HEK293 (cell line): ENCODE data around the gene SFXN2.

ENCODE experiments used
- CTCF ChIA-PET: fragments of 350-600 bp; formaldehyde crosslinking; extraction: SDS; loops from one replicate; lab custom pipeline; 2021; ENCODE audit warnings: antibody characterized with exemption; lab: Yijun Ruan, JAX
- POLR2A ChIA-PET: fragments of 300-600 bp; formaldehyde crosslinking; extraction: SDS; loops from one replicate; lab custom pipeline; 2020; ENCODE audit warnings: antibody characterized with exemption, inconsistent platforms; lab: Yijun Ruan, JAX
- H3K27ac ChIP-seq: fragments of 200-500 bp; sonication (Bioruptor generic); 2 replicates; pipeline ENCODE4 v1.5.1; 2014; ENCODE audit warnings: low read depth, low read length, control low read depth, inconsistent platforms; ENCODE audit errors: extremely low read depth
- H3K36me3 ChIP-seq, 2 experiments: fragments of 200-500 bp in 1 of 2; sonication (Bioruptor generic) in 1 of 2; 1 replicate in 1 of 2; 2 replicates in 1 of 2; pipeline ENCODE4 v1.5.1; 2014 to 2017; ENCODE audit warnings: inconsistent platforms in 2 of 2, low read length in 2 of 2; ENCODE audit not compliant: control insufficient read depth in 2 of 2, insufficient read depth in 1 of 2
- H3K4me1 ChIP-seq: fragments of 200-500 bp; sonication (Bioruptor generic); 2 replicates; pipeline ENCODE4 v1.5.1; 2014; ENCODE audit warnings: mild to moderate bottlenecking, low read length, inconsistent platforms; ENCODE audit not compliant: control insufficient read depth, insufficient read depth
- H3K4me3 ChIP-seq: 2 replicates; pipeline ENCODE4 v1.5.1; 2011; ENCODE audit warnings: low read depth, mild to moderate bottlenecking, control low read depth, low read length, moderate library complexity
- H3K9me3 ChIP-seq: fragments of 200-500 bp; sonication (Bioruptor generic); 2 replicates; pipeline ENCODE4 v1.5.1; 2014; ENCODE audit warnings: low read depth, low read length, inconsistent platforms; ENCODE audit not compliant: control insufficient read depth, insufficient read depth
- GLIS1 ChIP-seq: fragments of 450-650 bp; formaldehyde crosslinking; IDR thresholded peaks from 2 replicates; pipeline ENCODE4 v1.5.1; 2016; ENCODE audit warnings: missing biosample characterization, missing genetic modification characterization
- HOXC10 ChIP-seq: sonication (generic); formaldehyde crosslinking; IDR thresholded peaks from 2 replicates; pipeline ENCODE4 v1.8.1; 2023; ENCODE audit warnings: mild to moderate bottlenecking, missing genetic modification reagents
- KLF1 ChIP-seq: fragments of 450-650 bp; formaldehyde crosslinking; IDR thresholded peaks from 2 replicates; pipeline ENCODE4 v1.5.1; 2016; ENCODE audit warnings: missing biosample characterization, missing genetic modification characterization
- KLF9 ChIP-seq: fragments of 450-650 bp; formaldehyde crosslinking; IDR thresholded peaks from 2 replicates; pipeline ENCODE4 v1.5.1; 2016; ENCODE audit warnings: missing biosample characterization, missing genetic modification characterization, low read depth
- MZF1 ChIP-seq: fragments of 450-650 bp; formaldehyde crosslinking; IDR thresholded peaks from 2 replicates; pipeline ENCODE4 v1.5.1; 2017; ENCODE audit warnings: missing biosample characterization, missing genetic modification characterization, borderline replicate concordance
- PRDM1 ChIP-seq: fragments of 450-650 bp; formaldehyde crosslinking; IDR thresholded peaks from 2 replicates; pipeline ENCODE4; 2016; ENCODE audit warnings: missing biosample characterization, missing genetic modification characterization
- PRDM6 ChIP-seq: fragments of 450-650 bp; formaldehyde crosslinking; IDR thresholded peaks from 2 replicates; pipeline ENCODE4 v1.5.1; 2017; ENCODE audit warnings: missing biosample characterization, missing genetic modification characterization
- ZBTB17 ChIP-seq: fragments of 450-650 bp; formaldehyde crosslinking; IDR thresholded peaks from 2 replicates; pipeline ENCODE4 v1.5.1; 2016; ENCODE audit warnings: missing biosample characterization, missing genetic modification characterization
- ZEB2 ChIP-seq: fragments of 450-650 bp; formaldehyde crosslinking; IDR thresholded peaks from 2 replicates; pipeline ENCODE4 v1.5.1; 2016; ENCODE audit warnings: missing biosample characterization, missing genetic modification characterization
- ZNF184 ChIP-seq: fragments of 450-650 bp; IDR thresholded peaks from 2 replicates; pipeline ENCODE4 v1.5.1; 2018; ENCODE audit warnings: missing biosample characterization, mild to moderate bottlenecking, missing genetic modification characterization
- ZNF223 ChIP-seq: fragments of 450-650 bp; formaldehyde crosslinking; IDR thresholded peaks from 2 replicates; pipeline ENCODE4 v1.5.1; 2016; ENCODE audit warnings: missing biosample characterization, missing genetic modification characterization
- ZNF266 ChIP-seq: fragments of 450-650 bp; formaldehyde crosslinking; IDR thresholded peaks from 2 replicates; pipeline ENCODE4 v1.5.1; 2016; ENCODE audit warnings: missing biosample characterization, missing genetic modification characterization, low read depth
- ZNF335 ChIP-seq: fragments of 450-650 bp; formaldehyde crosslinking; conservative IDR thresholded peaks from 2 replicates; pipeline ENCODE4 v1.5.1; 2016; ENCODE audit warnings: missing biosample characterization, missing genetic modification characterization
- ZNF354C ChIP-seq: fragments of 450-650 bp; formaldehyde crosslinking; IDR thresholded peaks from 2 replicates; pipeline ENCODE4 v1.5.1; 2016; ENCODE audit warnings: missing biosample characterization, missing genetic modification characterization, low read depth, borderline replicate concordance
- ZNF366 ChIP-seq: fragments of 450-650 bp; formaldehyde crosslinking; conservative IDR thresholded peaks from 2 replicates; pipeline ENCODE4 v1.5.1; 2016; ENCODE audit warnings: missing biosample characterization, missing genetic modification characterization
- ZNF391 ChIP-seq: fragments of 450-650 bp; formaldehyde crosslinking; IDR thresholded peaks from 2 replicates; pipeline ENCODE4 v1.5.1; 2016; ENCODE audit warnings: low read depth, missing biosample characterization, missing genetic modification characterization, borderline replicate concordance
- ZNF501 ChIP-seq: fragments of 450-650 bp; formaldehyde crosslinking; IDR thresholded peaks from 2 replicates; pipeline ENCODE4 v1.5.1; 2016; ENCODE audit warnings: missing biosample characterization, missing genetic modification characterization
- ZNF571 ChIP-seq: fragments of 450-650 bp; formaldehyde crosslinking; IDR thresholded peaks from 2 replicates; pipeline ENCODE4 v1.5.0; 2017; ENCODE audit warnings: missing biosample characterization, missing genetic modification characterization
- ZSCAN18 ChIP-seq: fragments of 450-650 bp; formaldehyde crosslinking; IDR thresholded peaks from 2 replicates; pipeline ENCODE4 v1.5.1; 2016; ENCODE audit warnings: missing biosample characterization, missing genetic modification characterization
- TF ChIP-seq, protein P1 (sequence below): fragments of 450-650 bp; formaldehyde crosslinking; IDR thresholded peaks from 2 replicates; pipeline ENCODE4 v1.5.1; 2016; ENCODE audit warnings: missing biosample characterization, missing genetic modification characterization
- TF ChIP-seq, protein P2 (sequence below): fragments of 450-650 bp; formaldehyde crosslinking; IDR thresholded peaks from 2 replicates; pipeline ENCODE4 v1.5.1; 2017; ENCODE audit warnings: missing biosample characterization, missing genetic modification characterization
- TF ChIP-seq, protein P3 (sequence below): fragments of 450-650 bp; formaldehyde crosslinking; IDR thresholded peaks from 2 replicates; pipeline ENCODE4 v1.5.1; 2016; ENCODE audit warnings: missing biosample characterization, missing genetic modification characterization

Gene SFXN2

DNA sequence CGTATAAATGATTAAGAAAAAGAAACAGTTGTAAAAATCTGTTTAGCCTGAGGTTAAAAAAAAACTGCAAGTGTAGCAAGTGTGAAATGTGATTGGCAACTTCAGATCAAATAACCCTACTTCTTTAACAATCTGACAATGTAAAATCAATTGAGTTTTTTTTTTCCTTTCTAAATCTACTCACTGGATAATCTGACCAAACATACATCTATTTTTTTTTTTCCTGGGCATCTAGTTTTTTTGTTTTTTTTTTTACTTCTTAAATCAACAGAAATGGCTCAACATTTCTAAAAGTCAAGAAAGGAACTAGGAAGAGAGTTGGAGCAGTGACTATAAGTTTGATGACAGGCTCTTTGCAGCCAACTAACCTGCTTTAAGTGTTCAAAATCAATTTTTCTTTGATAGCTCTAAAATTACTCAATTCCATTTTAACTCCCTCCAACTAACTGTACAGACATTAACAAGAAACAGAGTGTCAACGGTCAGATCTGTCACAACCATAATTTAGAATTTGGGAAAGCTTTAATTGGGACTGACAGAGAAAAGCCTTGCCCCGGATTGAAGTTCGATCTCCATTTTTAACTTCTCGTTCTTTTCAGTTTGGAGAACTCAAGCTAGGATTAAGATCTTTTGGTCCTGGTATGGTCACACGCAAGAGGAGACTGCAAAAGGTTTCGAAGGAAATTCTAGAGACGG is 1.4 kb upstream of the SFXN2 start:
- no peaks in the 10 kb centered on the region for H3K9me3 ChIP-seq
- H3K4me3 ChIP-seq = peak overlapping the region; percentile 65
- TF ChIP-seq PRDM6 (tag by site-specific recombination) (peak; percentile 75), ZNF391 (tag by site-specific recombination) (no peak), PRDM1 (tag by site-specific recombination) (peak; percentile 2; the same call in 1 of the 2 replicates)
- TF ChIP-seq, protein P1, sequence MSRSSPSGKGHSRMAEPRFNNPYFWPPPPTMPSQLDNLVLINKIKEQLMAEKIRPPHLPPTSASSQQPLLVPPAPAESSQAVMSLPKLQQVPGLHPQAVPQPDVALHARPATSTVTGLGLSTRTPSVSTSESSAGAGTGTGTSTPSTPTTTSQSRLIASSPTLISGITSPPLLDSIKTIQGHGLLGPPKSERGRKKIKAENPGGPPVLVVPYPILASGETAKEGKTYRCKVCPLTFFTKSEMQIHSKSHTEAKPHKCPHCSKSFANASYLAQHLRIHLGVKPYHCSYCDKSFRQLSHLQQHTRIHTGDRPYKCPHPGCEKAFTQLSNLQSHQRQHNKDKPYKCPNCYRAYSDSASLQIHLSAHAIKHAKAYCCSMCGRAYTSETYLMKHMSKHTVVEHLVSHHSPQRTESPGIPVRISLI (tag by site-specific recombination) = peak; percentile 98
- H3K36me3 ChIP-seq = peaks cover 0 to 3% of the 10 kb centered on the region in 2 experiments; a peak in 2 of 3 replicates
- peak overlapping the region; percentile 65 for H3K27ac ChIP-seq
- ChIA-PET POLR2A (interaction anchor here (0.7 to 2.9 kb wide), 9 partner anchors 27 to 655 kb away, joined by 3 to 24 read pairs (median 4); partner anchors contain the start of genes TRIM8 and WBP1L), CTCF (interaction anchor here (0.6 to 6.7 kb wide), 9 partner anchors 14 to 483 kb away, joined by 3 to 57 read pairs (median 3); no protein-coding TSS in a partner anchor)
- peaks cover 22% of the 10 kb centered on the region for H3K4me1 ChIP-seq

- ChIA-PET POLR2A (interaction anchor here (0.8 to 2.9 kb wide), 14 partner anchors 13 to 479 kb away, joined by 3 to 24 read pairs (median 5); partner anchors contain the start of genes ACTR1A, TRIM8 and WBP1L), CTCF (interaction anchor here (0.6 to 6.7 kb wide), 7 partner anchors 14 to 484 kb away, joined by 3 to 57 read pairs (median 3); no protein-coding TSS in a partner anchor)
- Histone ChIP-seq H3K4me1 (peaks cover 24% of the 10 kb centered on the region), H3K36me3 (peaks cover 0 to 3% of the 10 kb centered on the region in 2 experiments; a peak in 2 of 3 replicates), H3K27ac (peak overlapping the region; percentile 65), H3K9me3 (no peaks in the 10 kb centered on the region), H3K4me3 (peak overlapping the region; percentile 65)
- TF ChIP-seq GLIS1 = peak; percentile 78
- no peak for TF ChIP-seq ZNF571
- TF ChIP-seq ZNF184 (tag by site-specific recombination) = no peak
- TF ChIP-seq ZNF354C (tag by site-specific recombination) = no peak
- no peak for TF ChIP-seq ZEB2 (tag by site-specific recombination)
- TF ChIP-seq ZNF501 (tag by site-specific recombination) = no peak
- 0 out of 2 replicates have a peak, but pooled peaks have one; percentile 27 for TF ChIP-seq ZNF366
- no peak for TF ChIP-seq ZNF266 (tag by site-specific recombination)
- TF ChIP-seq ZBTB17 (tag by site-specific recombination) = peak; percentile 94
- peak; percentile 72 for TF ChIP-seq ZNF335 (tag by site-specific recombination)
Observed at GRCh38 chr10:102713539-102713813, 960 bp upstream of the SFXN2 start.

- peaks cover 0 to 3% of the 10 kb centered on the region in 2 experiments; a peak in 2 of 3 replicates for H3K36me3 ChIP-seq
- peaks cover 24% of the 10 kb centered on the region for H3K4me1 ChIP-seq
- peak within 1 kb of the TSS; percentile 65 for H3K4me3 ChIP-seq
- H3K27ac ChIP-seq = peak within 1 kb of the TSS; percentile 83
- no peaks in the 10 kb centered on the region for H3K9me3 ChIP-seq
- CTCF ChIA-PET = interaction anchor here (0.5 to 6.7 kb wide), 13 partner anchors 10 to 663 kb away, joined by 3 to 57 read pairs (median 3); no protein-coding TSS in a partner anchor
- POLR2A ChIA-PET = interaction anchor here (0.6 to 2.9 kb wide), 21 partner anchors 11 to 478 kb away, joined by 3 to 24 read pairs (median 5); partner anchors contain the start of genes ACTR1A, CNNM2, CYP17A1 and TRIM8
- TF ChIP-seq GLIS1 = peak; percentile 68
- peak; percentile 100 for TF ChIP-seq ZNF223 (tag by site-specific recombination)
- peak; percentile 74 for TF ChIP-seq KLF9 (tag by site-specific recombination)
- TF ChIP-seq, protein P2, sequence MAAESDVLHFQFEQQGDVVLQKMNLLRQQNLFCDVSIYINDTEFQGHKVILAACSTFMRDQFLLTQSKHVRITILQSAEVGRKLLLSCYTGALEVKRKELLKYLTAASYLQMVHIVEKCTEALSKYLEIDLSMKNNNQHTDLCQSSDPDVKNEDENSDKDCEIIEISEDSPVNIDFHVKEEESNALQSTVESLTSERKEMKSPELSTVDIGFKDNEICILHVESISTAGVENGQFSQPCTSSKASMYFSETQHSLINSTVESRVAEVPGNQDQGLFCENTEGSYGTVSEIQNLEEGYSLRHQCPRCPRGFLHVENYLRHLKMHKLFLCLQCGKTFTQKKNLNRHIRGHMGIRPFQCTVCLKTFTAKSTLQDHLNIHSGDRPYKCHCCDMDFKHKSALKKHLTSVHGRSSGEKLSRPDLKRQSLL (tag by site-specific recombination) = peak; percentile 92
- no peak for TF ChIP-seq HOXC10 (CRISPR knock-in tag)
- peak; percentile 70; the same call in 1 of the 2 replicates for TF ChIP-seq MZF1 (tag by site-specific recombination)
- TF ChIP-seq, protein P3, sequence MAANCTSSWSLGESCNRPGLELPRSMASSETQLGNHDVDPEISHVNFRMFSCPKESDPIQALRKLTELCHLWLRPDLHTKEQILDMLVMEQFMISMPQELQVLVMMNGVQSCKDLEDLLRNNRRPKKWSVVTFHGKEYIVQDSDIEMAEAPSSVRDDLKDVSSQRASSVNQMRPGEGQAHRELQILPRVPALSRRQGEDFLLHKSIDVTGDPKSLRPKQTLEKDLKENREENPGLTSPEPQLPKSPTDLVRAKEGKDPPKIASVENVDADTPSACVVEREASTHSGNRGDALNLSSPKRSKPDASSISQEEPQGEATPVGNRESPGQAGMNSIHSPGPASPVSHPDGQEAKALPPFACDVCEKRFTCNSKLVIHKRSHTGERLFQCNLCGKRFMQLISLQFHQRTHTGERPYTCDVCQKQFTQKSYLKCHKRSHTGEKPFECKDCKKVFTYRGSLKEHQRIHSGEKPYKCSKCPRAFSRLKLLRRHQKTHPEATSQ (tag by site-specific recombination) = peak; percentile 94
- TF ChIP-seq KLF1 (tag by site-specific recombination) = peak; percentile 50
- 0 out of 2 replicates have a peak, but pooled peaks have one; percentile 18 for TF ChIP-seq ZSCAN18 (tag by site-specific recombination)
Observed at GRCh38 chr10:102713814-102714620, 419 bp upstream of the SFXN2 start, which contains the start of gene ARL3. TSS of gene ARL3 (minus strand) at chr10:102714397. CDS start at chr10:102714275, 122 bp downstream.
